Transverse colon (tissue), 4 donors: ENCODE data around the gene ACAP1. TPM values are rescaled to one million over a fixed set of nuclear protein-coding genes. Genes with fewer than 3 reads are reported as not detected.

Experiments
- DNase-seq: peaks from one replicate; pipeline ENCODE4 v3.0.0-alpha.2; 2019
- H3K27ac ChIP-seq, 4 donors: fragments of 200-600 bp; sonication (generic); 2 replicates each; pipeline ENCODE4 v1.5.1; 2016 to 2018; ENCODE audit warnings: inconsistent platforms in 4 of 4
- H3K27me3 ChIP-seq: fragments of 200-600 bp; sonication (generic); 2 replicates; pipeline ENCODE4 v1.5.1; 2017; ENCODE audit warnings: inconsistent platforms
- H3K36me3 ChIP-seq, 4 donors: fragments of 200-600 bp; sonication (generic); 2 replicates each; pipeline ENCODE4 v1.5.1; 2017 to 2019; ENCODE audit warnings: inconsistent platforms in 4 of 4
- H3K4me1 ChIP-seq, 4 donors: fragments of 200-600 bp; sonication (generic); 2 replicates each; pipeline ENCODE4 v1.5.1; 2017 to 2020; ENCODE audit warnings: inconsistent platforms in 4 of 4
- H3K4me3 ChIP-seq, 4 donors: fragments of 200-600 bp; sonication (generic); 1 replicate in 1 of 4; 2 replicates in 3 of 4; pipeline versions ENCODE4 v1.5.1 to v1.6.1; 2017 to 2019; ENCODE audit warnings: inconsistent platforms in 4 of 4
- H3K9me3 ChIP-seq, 2 donors: fragments of 200-600 bp; sonication (generic); 2 replicates each; pipeline ENCODE4 v1.5.1; 2017 to 2019; ENCODE audit warnings: inconsistent platforms in 2 of 2
- EP300 ChIP-seq: sonication (generic); formaldehyde crosslinking; IDR thresholded peaks from one replicate; pipeline ENCODE4 v1.6.1; 2017; ENCODE audit warnings: antibody characterized with exemption, low read depth
- POLR2A ChIP-seq: fragments of 450-650 bp; IDR thresholded peaks from one replicate; pipeline ENCODE4 v1.6.1; 2016; ENCODE audit warnings: antibody characterized with exemption, mild to moderate bottlenecking, moderate library complexity
- POLR2AphosphoS5 ChIP-seq, 3 donors: sonication (generic); formaldehyde crosslinking; IDR thresholded peaks; one replicate each; pipeline ENCODE4 v1.6.1; 2016; ENCODE audit warnings: antibody characterized with exemption in 3 of 3
- WGBS, 2 donors: methylation state at CpG; one replicate each; pipeline ENCODE4 v1.1.5; 2018; ENCODE audit warnings: low coverage in 1 of 2; 5-methylcytosine and 5-hydroxymethylcytosine counted together
- in situ Hi-C, 4 donors: fragments of 200-750 bp; cut with MboI; loops; one replicate each; pipeline versions ENCODE4 v1.15.0 to v1.15.1; 2017; ENCODE audit warnings: low sequenced_read_pairs in 3 of 4, low pct_ligation_motif_present in 1 of 4, low pct_unique_long_range_greater_than_20kb in 1 of 4
- intact Hi-C: fragments of 100-400 bp; cut with DNase I; formaldehyde crosslinking; loops from one replicate; pipeline ENCODE4 v1.15.1; 2023; ENCODE audit warnings: low total_unique reads
- total RNA-seq, 4 donors: library from RNA; depleted of rRNA; stranded (reverse); fragments of >200 nt; gene quantifications; one replicate each; pipeline ENCODE4 v1.1.0, GENCODE V29; 2016
- TF ChIP-seq, protein P1 (sequence below), 5 experiments: fragments of 200-600 bp in 3 of 5; fragments of 450-650 bp in 2 of 5; sonication (generic) in 3 of 5; IDR thresholded peaks; 1 replicate in 2 of 5; 2 replicates in 3 of 5; pipeline ENCODE4 v1.5.1; 2016 to 2017; ENCODE audit warnings: antibody characterized with exemption in 5 of 5, inconsistent platforms in 3 of 5, mild to moderate bottlenecking in 2 of 5, moderate library complexity in 1 of 5

The ACAP1 gene
- total RNA-seq, 4 donors from 2014 or later, result 4.8 to 21.0 (median 10.0) TPM

DNA sequence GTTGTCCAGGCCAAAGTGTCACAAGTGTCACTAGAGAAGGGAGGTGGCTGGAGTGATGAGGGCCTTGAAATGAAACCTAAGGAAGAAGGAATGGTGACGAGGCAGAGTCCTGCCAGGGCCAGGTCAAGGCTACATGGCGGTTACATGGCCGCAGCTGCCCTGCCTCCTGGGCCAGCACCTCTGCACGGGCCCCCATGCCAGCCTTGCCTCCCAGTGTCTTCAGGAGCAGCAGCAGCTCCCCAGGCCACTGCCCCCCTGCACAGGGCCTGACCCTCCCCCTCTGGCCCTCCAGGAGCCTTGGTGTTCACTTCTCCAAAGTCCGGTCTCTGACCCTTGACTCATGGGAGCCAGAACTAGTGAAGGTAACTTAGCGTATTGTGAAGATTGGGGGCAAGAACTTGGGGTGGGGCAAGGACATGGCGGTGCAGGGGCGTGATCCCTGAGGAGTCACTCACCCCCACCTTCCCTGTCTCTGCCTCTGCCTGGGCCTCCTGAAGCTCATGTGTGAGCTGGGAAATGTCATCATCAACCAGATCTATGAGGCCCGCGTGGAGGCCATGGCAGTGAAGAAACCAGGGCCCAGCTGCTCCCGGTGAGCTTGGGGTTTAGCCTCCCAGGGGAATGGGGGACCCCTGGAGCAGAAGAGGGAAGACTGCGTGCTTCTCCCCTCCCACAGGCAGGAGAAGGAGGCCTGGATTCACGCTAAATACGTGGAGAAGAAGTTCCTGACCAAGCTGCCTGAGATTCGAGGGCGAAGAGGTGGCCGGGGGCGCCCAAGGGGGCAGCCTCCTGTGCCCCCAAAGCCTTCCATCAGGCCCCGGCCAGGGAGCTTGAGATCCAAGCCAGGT, 11.5 kb downstream of the ACAP1 start:
- in situ Hi-C loops, result loop anchor here in 2 of 4 donors (10.0 to 25.0 kb wide), 2 partner anchors 73 to 311 kb away; partner anchors contain the start of genes SLC16A11 (in 1 of the 2) and SLC16A13 (in 1 of the 2)
- no peak for DNase-seq
- Histone ChIP-seq H3K4me3 (no peak overlapping the region), H3K4me1 (peaks cover 3 to 30% (median 26%) of the 10 kb centered on the region in 4 donors), H3K27me3 (peaks cover 5% of the 10 kb centered on the region), H3K27ac (no peak overlapping the region), H3K36me3 (no peaks in the 10 kb centered on the region), H3K9me3 (no peaks in the 10 kb centered on the region)
- no peak for TF ChIP-seq POLR2A
- no peak for TF ChIP-seq EP300
- TF ChIP-seq, protein P1, sequence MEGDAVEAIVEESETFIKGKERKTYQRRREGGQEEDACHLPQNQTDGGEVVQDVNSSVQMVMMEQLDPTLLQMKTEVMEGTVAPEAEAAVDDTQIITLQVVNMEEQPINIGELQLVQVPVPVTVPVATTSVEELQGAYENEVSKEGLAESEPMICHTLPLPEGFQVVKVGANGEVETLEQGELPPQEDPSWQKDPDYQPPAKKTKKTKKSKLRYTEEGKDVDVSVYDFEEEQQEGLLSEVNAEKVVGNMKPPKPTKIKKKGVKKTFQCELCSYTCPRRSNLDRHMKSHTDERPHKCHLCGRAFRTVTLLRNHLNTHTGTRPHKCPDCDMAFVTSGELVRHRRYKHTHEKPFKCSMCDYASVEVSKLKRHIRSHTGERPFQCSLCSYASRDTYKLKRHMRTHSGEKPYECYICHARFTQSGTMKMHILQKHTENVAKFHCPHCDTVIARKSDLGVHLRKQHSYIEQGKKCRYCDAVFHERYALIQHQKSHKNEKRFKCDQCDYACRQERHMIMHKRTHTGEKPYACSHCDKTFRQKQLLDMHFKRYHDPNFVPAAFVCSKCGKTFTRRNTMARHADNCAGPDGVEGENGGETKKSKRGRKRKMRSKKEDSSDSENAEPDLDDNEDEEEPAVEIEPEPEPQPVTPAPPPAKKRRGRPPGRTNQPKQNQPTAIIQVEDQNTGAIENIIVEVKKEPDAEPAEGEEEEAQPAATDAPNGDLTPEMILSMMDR (IDR thresholded peaks at IDR 0.05), result no peak
- TF ChIP-seq POLR2AphosphoS5 (IDR thresholded peaks at IDR 0.05), result no peak
- intact Hi-C loops, result no loop called here
- 64 to 67% methylated on average over 3 to 19 of the region's 19 CpGs for WGBS, 2 donors

DNA sequence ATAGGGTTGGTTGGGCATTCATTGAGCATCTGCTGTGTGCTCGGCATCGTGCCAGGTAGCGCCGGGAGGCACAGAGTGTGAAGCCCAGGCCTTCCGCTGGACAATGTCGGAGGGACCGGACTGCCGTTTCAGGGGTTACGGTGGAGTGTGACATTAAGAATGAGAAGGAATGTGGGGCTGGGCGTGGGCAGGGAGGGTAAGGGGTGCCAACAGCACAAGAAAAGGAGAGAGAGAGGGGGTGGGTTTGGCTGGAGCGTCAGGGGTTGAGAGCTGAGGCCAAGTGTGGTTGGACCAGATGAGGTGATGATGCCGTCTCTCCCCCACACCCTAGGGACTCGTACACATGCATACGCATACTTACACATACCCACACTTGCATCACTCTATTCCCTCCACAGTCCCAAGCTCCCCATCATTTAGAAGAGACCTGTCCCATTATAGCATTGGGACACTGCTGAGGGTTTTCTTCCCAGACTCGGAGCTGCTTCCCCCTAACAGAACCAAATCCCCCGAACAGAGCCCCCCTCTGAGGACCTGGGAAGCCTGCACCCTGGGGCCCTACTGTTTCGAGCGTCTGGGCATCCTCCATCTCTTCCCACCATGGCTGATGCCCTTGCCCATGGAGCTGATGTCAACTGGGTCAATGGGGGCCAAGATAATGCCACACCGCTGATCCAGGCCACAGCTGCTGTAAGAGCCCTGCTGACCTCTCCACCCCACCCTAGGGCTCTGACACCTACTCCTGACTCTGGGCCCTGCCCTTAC, 12.3 kb downstream of the ACAP1 start:
- H3K4me1 ChIP-seq, result peaks cover 4 to 38% (median 34%) of the 10 kb centered on the region in 4 donors

DNA sequence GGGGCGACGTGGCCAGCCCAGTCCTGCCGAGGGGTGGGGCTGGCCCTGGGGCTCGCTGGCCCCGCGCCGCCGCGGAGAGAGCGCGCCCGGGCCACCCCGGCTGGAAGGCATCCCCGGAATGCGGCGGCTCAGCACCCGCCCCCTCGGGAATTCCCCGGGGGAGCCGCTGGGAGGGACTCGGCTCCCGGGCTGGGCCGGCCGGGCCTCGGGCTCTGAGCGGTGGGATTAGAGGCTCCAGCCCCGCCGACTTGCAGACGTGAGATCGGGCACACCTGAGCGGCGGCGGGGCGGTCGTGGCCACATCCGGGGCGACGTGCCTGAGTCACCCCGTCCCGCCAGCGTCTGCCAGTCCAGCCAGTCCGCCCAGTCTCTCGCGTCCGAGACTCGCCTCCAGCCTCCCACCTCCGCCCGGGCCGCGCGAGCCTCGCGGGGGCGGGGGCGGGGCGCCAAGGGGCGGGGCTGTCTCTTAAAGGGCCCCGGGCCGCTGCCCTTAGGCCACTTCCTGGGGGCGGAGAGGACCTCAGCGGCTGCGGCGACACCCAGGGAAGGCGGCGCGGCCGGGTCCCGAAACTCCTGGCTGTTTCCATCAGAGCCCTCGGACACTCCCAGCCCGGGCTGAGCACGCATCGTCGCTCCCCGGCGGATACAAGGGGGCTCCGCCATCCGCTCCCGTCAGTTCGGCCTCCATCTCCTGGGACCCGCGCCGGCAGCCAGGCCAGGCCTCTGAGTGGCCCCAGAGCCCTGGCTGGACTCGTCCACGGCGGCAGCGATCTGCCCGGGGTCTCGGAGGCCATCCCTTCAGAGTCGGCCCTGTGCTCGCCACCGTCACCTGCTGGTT, 15.6 kb downstream of the ACAP1 start, which contains the start of gene KCTD11:
Gene KCTD11, plus strand, starts transcription at position 498 of the 838 bp plus-strand sequence.
- Histone ChIP-seq H3K4me1 (peaks cover 7 to 58% (median 42%) of the 10 kb centered on the region in 4 donors), H3K27me3 (no peaks in the 10 kb centered on the region), H3K36me3 (no peaks in the 10 kb centered on the region), H3K4me3 (peak within 1 kb of the TSS; percentile 68 to 88 (median 74)), H3K9me3 (no peaks in the 10 kb centered on the region), H3K27ac (peak within 1 kb of the TSS; percentile 92 to 98 (median 98))
- WGBS, 2 donors, result 9% methylated on average over 26 of the region's 91 CpGs; no CpG with 5 or more reads in 1 of the 2 donors
- in situ Hi-C loops, result loop anchor here in 1 of 4 donors (10.0 kb wide), 1 partner anchor 83 kb away; the partner anchor contains the start of genes FGF11 and TMEM102
- peak; percentile 95 for DNase-seq
- intact Hi-C loops, result loop anchor here (10.0 kb wide), 1 partner anchor 203 kb away; the partner anchor contains the start of gene TNFSF13
- TF ChIP-seq, protein P1 (IDR thresholded peaks at IDR 0.05), result peak in 3 of 5 experiments; percentile 44 to 77 (median 62)
- TF ChIP-seq EP300 (no peak), POLR2A (peak; percentile 78), POLR2AphosphoS5 (IDR thresholded peaks at IDR 0.05) (peak; percentile 72 to 87 (median 77))

More for the DNA sequence above, 12.3 kb downstream of the ACAP1 start:
- DNase-seq, result no peak
- WGBS, 2 donors, result 77 to 80% methylated on average over 2 to 19 of the region's 19 CpGs
- TF ChIP-seq, protein P1 (IDR thresholded peaks at IDR 0.05), result no peak
- TF ChIP-seq EP300 (no peak), POLR2AphosphoS5 (IDR thresholded peaks at IDR 0.05) (no peak), POLR2A (no peak)
- intact Hi-C loops, result no loop called here
- in situ Hi-C loops, result loop anchor here in 2 of 4 donors (10.0 to 25.0 kb wide), 2 partner anchors 74 to 311 kb away; partner anchors contain the start of genes SLC16A11 (in 1 of the 2) and SLC16A13 (in 1 of the 2)
- Histone ChIP-seq H3K9me3 (no peaks in the 10 kb centered on the region), H3K4me3 (no peak overlapping the region), H3K36me3 (no peaks in the 10 kb centered on the region), H3K27me3 (no peaks in the 10 kb centered on the region), H3K27ac (peak overlapping the region in 1 of 4 donors; percentile 98)
